HG02852 (cell line): ENCODE results near the gene ADORA1.

Experiments used
- ATAC-seq: cut with Tn5 transposase; IDR thresholded peaks from one replicate; pipeline ENCODE4 v1.9.1; 2021; ENCODE audit warnings: mild to moderate bottlenecking, moderate library complexity; ENCODE audit not compliant: unreplicated experiment

The ADORA1 gene

GRCh38 chr1:203171341-203172183 is 44.0 kb downstream of the ADORA1 start:
- ATAC-seq, result no peak

- ATAC-seq, result no peak
These were observed 44.9 kb downstream of the ADORA1 start for GRCh38 chr1:203172184-203173010.

- no peak for ATAC-seq
These were observed 45.6 kb downstream of the ADORA1 start for GRCh38 chr1:203173011-203173555.

GRCh38 chr1:203173566-203173965 is 46.0 kb downstream of the ADORA1 start:
- ATAC-seq, result peak; percentile 73

- no peak for ATAC-seq
These were observed 46.9 kb downstream of the ADORA1 start for GRCh38 chr1:203174324-203174985.

- ATAC-seq, result no peak
These were observed 47.8 kb downstream of the ADORA1 start, which contains the start of gene MYBPH for GRCh38 chr1:203175237-203175826. Gene MYBPH (minus strand): TSS chr1:203175826. CDS start chr1:203175755, 71 bp downstream.

GRCh38 chr1:203175827-203176241 is 48.3 kb downstream of the ADORA1 start:
- ATAC-seq, result no peak

- no peak for ATAC-seq
These were observed 48.9 kb downstream of the ADORA1 start for GRCh38 chr1:203176273-203177035.

GRCh38 chr1:203177036-203177405 is 49.5 kb downstream of the ADORA1 start:
- no peak for ATAC-seq

GRCh38 chr1:203177470-203178039 is 50.0 kb downstream of the ADORA1 start:
- no peak for ATAC-seq

GRCh38 chr1:203178083-203178482 is 50.6 kb downstream of the ADORA1 start:
- no peak for ATAC-seq

- ATAC-seq, result no peak
These were observed 51.5 kb downstream of the ADORA1 start for GRCh38 chr1:203178821-203179666.

- ATAC-seq, result no peak
These were observed 52.1 kb downstream of the ADORA1 start for GRCh38 chr1:203179667-203180005.

- ATAC-seq, result no peak
These were observed 53.2 kb downstream of the ADORA1 start for GRCh38 chr1:203180611-203181330.

- no peak for ATAC-seq
These were observed 54.3 kb downstream of the ADORA1 start for GRCh38 chr1:203181586-203182386.

- ATAC-seq, result no peak
These were observed 54.9 kb downstream of the ADORA1 start for GRCh38 chr1:203182387-203182953.

- ATAC-seq, result no peak
These were observed 56.3 kb downstream of the ADORA1 start for GRCh38 chr1:203183828-203184227.
